ENCODE results near the gene HDAC2.

- TF ChIP-seq, protein P1, sequence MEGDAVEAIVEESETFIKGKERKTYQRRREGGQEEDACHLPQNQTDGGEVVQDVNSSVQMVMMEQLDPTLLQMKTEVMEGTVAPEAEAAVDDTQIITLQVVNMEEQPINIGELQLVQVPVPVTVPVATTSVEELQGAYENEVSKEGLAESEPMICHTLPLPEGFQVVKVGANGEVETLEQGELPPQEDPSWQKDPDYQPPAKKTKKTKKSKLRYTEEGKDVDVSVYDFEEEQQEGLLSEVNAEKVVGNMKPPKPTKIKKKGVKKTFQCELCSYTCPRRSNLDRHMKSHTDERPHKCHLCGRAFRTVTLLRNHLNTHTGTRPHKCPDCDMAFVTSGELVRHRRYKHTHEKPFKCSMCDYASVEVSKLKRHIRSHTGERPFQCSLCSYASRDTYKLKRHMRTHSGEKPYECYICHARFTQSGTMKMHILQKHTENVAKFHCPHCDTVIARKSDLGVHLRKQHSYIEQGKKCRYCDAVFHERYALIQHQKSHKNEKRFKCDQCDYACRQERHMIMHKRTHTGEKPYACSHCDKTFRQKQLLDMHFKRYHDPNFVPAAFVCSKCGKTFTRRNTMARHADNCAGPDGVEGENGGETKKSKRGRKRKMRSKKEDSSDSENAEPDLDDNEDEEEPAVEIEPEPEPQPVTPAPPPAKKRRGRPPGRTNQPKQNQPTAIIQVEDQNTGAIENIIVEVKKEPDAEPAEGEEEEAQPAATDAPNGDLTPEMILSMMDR (conservative IDR thresholded peaks at IDR 0.05; ENCODE audit: low read depth, low read length), result no peak
- TF ChIP-seq EZH2phosphoT487 (IDR thresholded peaks at IDR 0.05; ENCODE audit: borderline replicate concordance, low read length), result no peak
- no peak for TF ChIP-seq EZH2 (IDR thresholded peaks at IDR 0.05; ENCODE audit: low read length, unreplicated experiment)
These were observed 40.8 kb downstream of the HDAC2 start for GRCh38 chr6:113930183-113930582.

All from PC-3 (cell line).